Measurements from ENCODE around the gene GPR62. TPM values are rescaled to one million over a fixed set of nuclear protein-coding genes. Genes with fewer than 3 reads are reported as not detected.

The GPR62 gene
- total RNA-seq, 1 donor from 2014 or later = not detected

GRCh38 chr3:51982838-51983577, 27.8 kb downstream of the GPR62 start, which contains the start of gene ACY1:
ACY1 (plus strand) TSS chr3:51983535; CDS start chr3:51984065, 530 bp downstream.
- peak; percentile 48 for TF ChIP-seq CTCF (conservative IDR thresholded peaks at IDR 0.05)
- no peaks in the 10 kb centered on the region for H3K27me3 Mint-ChIP-seq
- no peaks in the 10 kb centered on the region for H3K36me3 Mint-ChIP-seq
- H3K27ac Mint-ChIP-seq = peak within 1 kb of the TSS; percentile 98
- H3K4me3 Mint-ChIP-seq = peak within 1 kb of the TSS; percentile 94
- H3K4me1 Mint-ChIP-seq (ENCODE audit: unreplicated experiment) = peaks cover 13% of the 10 kb centered on the region
- DNase-seq (ENCODE audit: extremely low spot score, unreplicated experiment) = peak; percentile 87
- H3K9me3 Mint-ChIP-seq = no peaks in the 10 kb centered on the region

GRCh38 chr3:51983578-51984268, 28.5 kb downstream of the GPR62 start:
- Mint-ChIP-seq H3K36me3 (no peaks in the 10 kb centered on the region), H3K4me3 (peak overlapping the region; percentile 94), H3K4me1 (ENCODE audit: unreplicated experiment) (peaks cover 13% of the 10 kb centered on the region), H3K27ac (peak overlapping the region; percentile 98), H3K9me3 (no peaks in the 10 kb centered on the region), H3K27me3 (no peaks in the 10 kb centered on the region)
- no peak for TF ChIP-seq CTCF (conservative IDR thresholded peaks at IDR 0.05)
- DNase-seq (ENCODE audit: extremely low spot score, unreplicated experiment) = no peak

- H3K27me3 Mint-ChIP-seq = no peaks in the 10 kb centered on the region
- H3K27ac Mint-ChIP-seq = peak overlapping the region; percentile 98
- DNase-seq (ENCODE audit: extremely low spot score, unreplicated experiment) = no peak
- peaks cover 13% of the 10 kb centered on the region for H3K4me1 Mint-ChIP-seq (ENCODE audit: unreplicated experiment)
- no peaks in the 10 kb centered on the region for H3K36me3 Mint-ChIP-seq
- TF ChIP-seq CTCF (conservative IDR thresholded peaks at IDR 0.05) = no peak
- H3K9me3 Mint-ChIP-seq = no peaks in the 10 kb centered on the region
- peak overlapping the region; percentile 94 for H3K4me3 Mint-ChIP-seq
Observed at GRCh38 chr3:51984269-51984647, 29.1 kb downstream of the GPR62 start.

GRCh38 chr3:51985063-51985462, 29.9 kb downstream of the GPR62 start:
- Mint-ChIP-seq H3K4me1 (ENCODE audit: unreplicated experiment) (peaks cover 13% of the 10 kb centered on the region), H3K27ac (peak overlapping the region; percentile 78), H3K4me3 (peak overlapping the region; percentile 81), H3K9me3 (no peaks in the 10 kb centered on the region), H3K27me3 (no peaks in the 10 kb centered on the region), H3K36me3 (no peaks in the 10 kb centered on the region)
- DNase-seq (ENCODE audit: extremely low spot score, unreplicated experiment) = no peak
- TF ChIP-seq CTCF (conservative IDR thresholded peaks at IDR 0.05) = no peak

- Mint-ChIP-seq H3K4me3 (no peak overlapping the region), H3K36me3 (peaks cover 2% of the 10 kb centered on the region), H3K27ac (peak overlapping the region; percentile 78), H3K9me3 (no peaks in the 10 kb centered on the region), H3K27me3 (no peaks in the 10 kb centered on the region), H3K4me1 (ENCODE audit: unreplicated experiment) (peaks cover 13% of the 10 kb centered on the region)
- DNase-seq (ENCODE audit: extremely low spot score, unreplicated experiment) = no peak
- TF ChIP-seq CTCF (conservative IDR thresholded peaks at IDR 0.05) = no peak
Observed at GRCh38 chr3:51986010-51986947, 31.1 kb downstream of the GPR62 start.
